Stimulated activated CD8-positive, alpha-beta memory T cell treated with anti-CD3 and anti-CD28 coated beads, Interleukin-4, amount 100 ng/mL, for 48 hours (primary cell): ENCODE results near the gene GALNTL6.
"Not testable (repeated sequence)": the region's sequence is repeated elsewhere in the genome, so short reads cannot be mapped to it uniquely, and the experiment has no call there.

Source experiments
- DNase-seq: peaks from one replicate; pipeline ENCODE4 v3.0.0-alpha.2; 2020

Gene GALNTL6

GRCh38 chr4:172688534-172688933, 875.3 kb downstream of the GALNTL6 start:
- DNase-seq = no peak

DNA sequence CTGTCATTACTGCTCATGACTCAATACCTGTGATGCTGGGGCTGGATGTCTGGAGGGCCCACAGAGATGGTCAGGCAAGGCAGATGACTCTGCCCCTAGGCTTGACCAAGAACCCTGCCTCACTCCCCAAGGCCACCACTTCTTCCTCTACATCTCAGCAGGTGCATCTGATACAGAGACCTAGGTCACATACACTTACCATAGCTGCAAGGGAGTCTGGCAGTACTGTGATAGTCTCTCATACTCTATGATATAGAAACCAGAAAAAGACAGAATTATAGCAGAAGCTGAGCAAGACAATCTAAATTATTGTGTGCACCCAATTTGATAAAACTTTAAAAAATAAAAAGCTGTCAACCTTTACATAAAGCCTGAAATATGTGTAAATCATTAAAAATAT, 878.3 kb downstream of the GALNTL6 start:
- no peak for DNase-seq

- DNase-seq = no peak
Measured at GRCh38 chr4:172692701-172693100, 879.5 kb downstream of the GALNTL6 start.

GRCh38 chr4:172698256-172698655, 885.1 kb downstream of the GALNTL6 start:
- no peak for DNase-seq

DNA sequence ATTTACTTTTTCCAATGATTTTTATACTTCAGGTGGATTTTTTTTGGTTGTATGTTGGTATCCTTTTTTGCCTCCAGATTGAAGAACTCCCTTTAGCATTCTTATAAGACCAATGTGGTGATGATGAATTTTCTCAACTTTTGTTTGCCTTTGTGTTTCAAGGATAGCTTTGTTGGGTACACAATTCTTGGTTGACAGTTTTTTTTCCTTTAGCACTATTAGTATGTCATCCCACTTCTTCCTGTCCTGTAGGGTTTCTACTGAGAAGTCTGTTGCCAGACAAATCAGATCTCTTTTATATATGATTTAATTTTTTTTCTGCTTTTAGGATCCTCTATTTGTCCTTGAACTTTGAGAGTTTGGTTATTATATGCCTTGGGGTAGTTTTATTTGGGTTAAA, 892.4 kb downstream of the GALNTL6 start:
- DNase-seq = no peak

GRCh38 chr4:172706000-172706399, 892.8 kb downstream of the GALNTL6 start:
- no peak for DNase-seq

- DNase-seq = no peak
Measured at GRCh38 chr4:172707622-172708021, 894.4 kb downstream of the GALNTL6 start.

DNA sequence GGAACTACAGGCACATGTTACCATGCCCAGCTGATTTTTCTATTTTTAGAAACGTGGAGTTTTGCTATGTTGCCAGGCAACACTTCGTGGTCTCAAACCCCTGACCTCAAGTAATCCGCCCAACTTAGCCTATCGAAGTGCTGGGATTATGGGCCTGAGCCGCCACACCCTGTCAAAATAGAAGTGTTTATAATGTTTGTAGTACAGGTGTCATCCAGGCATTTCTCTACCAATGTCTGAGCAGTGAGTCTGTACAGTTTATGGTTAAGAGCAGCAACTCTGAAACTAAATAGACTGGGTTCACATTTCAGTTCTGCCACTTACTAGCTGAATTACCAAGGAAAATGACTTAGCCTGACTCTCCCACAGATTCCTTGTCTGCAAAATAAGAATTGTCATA, 895.0 kb downstream of the GALNTL6 start:
- no peak for DNase-seq

- no peak for DNase-seq
Measured at GRCh38 chr4:172709376-172709775, 896.2 kb downstream of the GALNTL6 start.

DNA sequence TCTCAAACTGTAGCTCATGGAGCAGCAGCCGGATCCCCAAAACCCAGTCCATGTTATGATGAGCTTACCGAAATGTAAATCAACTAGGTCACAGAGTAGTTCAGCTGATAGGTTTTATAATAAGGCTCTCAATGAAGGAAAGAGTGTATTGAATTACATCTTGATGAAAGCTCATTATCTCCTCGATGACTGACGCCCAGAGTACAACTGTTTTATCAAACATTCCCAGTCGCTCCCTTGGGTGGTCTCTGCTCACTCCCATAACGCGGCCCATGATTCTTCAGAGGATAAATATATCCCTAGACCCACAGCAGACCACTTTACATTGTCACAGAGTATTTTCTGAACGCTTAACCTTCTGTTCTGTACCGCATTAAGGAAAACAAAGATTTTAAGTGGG, 903.1 kb downstream of the GALNTL6 start:
- DNase-seq = no peak

DNA sequence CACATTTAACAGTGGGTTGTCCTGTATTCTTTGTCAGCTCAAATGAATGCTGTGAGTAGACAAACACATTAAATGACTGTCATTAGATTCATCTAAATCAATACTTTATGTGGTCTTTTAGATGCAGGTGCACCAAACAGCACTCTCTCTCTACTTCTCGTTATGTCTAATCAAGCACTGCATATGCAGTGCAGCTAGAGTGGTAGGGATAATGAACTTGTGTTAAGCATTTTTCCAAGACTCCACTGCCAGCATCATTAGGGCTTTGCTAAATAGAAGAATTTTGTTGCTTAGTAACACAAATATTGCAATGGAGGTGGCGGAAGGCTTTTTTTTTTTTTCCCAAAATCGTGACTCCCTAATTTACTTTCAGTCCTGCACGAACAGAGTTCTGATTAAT, 908.5 kb downstream of the GALNTL6 start:
- DNase-seq = no peak

DNA sequence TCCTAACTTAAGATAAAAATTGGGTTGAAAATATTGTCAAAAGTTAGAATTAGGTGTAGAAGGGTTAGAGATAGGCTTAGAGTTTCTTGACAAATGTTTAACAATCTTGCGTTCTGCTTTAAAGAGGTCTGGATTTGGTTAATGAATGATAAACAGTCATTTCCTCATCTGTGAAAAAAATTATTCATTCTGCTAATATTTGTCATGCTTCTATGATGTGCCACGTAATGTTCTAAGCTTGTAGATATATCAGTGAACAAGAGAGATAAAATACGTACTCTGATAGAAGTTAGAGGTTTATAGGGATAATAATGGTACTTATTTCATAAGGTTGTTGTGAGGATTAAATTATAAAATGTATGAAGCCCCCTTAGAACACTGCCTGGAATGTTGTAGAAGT, 912.4 kb downstream of the GALNTL6 start:
- DNase-seq = no peak

DNA sequence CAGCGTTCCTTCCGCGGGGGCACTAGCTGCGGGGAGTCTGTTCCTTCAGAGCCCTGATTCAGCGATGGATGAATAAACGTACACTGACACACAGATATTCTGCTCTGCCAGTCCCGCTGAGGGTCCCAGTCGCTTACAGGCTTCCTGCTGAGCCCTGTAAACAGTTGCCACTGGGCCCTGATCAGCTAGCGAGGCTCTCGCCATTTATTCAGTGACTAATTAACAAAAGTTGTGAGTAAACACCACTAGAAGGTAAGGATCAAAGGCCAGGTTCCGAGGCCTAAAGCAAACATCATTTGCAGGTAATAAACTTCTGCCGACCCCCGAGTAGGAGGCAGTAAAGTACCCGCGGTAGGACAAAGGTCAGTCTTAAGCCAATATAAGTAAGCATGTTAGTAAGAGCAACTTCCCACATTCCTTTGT, 912.8 kb downstream of the GALNTL6 start:
- no peak for DNase-seq

DNA sequence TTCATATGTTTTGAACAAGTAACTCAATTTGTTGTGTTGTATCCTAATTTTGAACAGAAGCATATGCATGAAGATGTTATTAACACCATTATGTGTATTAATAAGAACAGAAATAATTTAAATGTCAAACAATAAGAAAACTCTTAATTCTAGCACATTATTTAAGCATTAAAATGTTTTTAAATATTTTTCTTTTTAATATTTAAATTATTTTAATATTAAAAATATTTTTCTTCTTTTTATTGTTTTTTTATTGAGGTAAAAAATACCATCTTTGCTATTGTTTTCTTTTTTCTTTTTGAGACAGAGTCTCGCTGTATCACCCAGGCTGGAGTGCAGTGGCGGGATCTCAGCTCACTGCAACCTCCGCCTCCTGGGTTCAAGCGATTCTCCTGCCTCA, 914.4 kb downstream of the GALNTL6 start:
- DNase-seq = no peak

DNA sequence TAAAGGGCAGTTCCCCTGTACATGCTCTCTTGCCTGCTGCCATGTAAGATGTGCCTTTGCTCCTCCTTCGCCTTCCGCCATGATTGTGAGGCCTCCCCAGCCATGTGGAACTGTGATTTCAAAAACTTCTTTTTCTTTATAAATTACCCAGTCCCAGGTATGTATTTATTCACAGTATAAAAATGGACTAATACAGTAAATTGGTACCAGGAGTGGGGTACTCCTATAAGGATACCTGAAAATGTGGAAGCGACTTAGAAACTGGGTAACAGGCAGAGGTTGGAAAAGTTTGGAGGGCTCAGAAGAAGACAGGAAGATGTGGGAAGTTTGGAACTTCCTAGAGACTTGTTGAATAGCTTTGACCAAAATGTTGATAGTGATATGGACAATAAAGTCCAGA, 920.4 kb downstream of the GALNTL6 start:
- not testable (repeated sequence) for DNase-seq

DNA sequence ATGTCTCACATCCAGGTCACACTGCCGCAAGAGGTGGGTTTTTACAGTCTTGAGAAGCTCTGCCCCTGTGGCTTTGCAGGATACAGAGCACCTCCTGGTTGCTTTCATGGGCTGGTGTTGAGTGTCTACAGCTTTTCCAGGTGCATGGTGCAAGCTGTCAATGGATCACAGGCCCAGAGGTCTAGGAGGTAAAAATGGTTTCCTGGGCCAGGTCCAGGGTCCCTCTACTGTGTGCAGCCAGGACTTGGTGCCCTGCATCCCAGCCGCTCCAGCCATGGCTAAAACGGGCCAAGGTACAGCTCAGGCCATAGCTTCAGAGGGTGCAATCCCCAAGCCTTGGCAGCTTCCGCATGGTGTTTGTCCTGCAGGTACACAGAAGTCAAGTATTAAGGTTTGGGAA, 921.4 kb downstream of the GALNTL6 start:
- DNase-seq = no peak

DNA sequence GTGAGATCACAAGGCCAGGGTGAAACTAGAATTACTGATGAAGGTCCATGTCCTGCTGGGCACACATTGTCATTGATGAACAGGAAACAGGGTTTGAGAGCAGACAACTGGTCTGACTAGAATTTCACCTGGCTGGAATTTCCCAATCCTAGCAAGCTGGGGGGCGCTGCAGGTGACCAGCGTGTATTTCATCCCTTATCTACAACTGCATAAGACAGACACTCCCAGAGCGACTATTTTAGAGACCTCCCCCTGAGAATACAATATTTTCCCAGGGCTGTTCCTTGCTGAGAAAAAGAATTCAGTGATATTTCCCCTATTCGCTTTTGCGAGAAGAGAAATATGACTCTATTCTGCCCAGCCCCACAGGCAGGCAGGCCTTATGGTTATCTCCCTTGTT, 922.8 kb downstream of the GALNTL6 start:
- DNase-seq = no peak

- no peak for DNase-seq
Measured at GRCh38 chr4:172740434-172740833, 927.2 kb downstream of the GALNTL6 start.

GRCh38 chr4:172750910-172751309, 937.7 kb downstream of the GALNTL6 start:
- DNase-seq = no peak

DNA sequence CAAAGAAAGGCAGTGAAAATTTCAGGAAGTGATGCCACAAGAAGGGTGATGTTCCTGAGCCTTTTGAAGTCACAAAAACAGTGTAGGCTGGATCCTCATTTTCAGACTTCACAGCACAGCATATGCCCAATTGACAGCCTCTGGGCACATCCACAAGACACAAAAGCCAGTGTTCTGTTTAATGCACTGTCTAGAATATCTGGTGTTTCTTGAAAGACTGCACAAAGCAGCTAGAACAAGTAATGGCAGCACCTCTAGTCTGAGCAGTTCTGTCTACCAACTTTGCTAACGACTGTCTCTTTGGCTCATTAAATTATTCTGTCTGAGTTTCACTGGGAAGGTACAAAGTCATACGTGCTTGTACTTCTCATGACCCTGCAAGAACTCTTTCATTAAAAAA, 938.3 kb downstream of the GALNTL6 start:
- DNase-seq = no peak

DNA sequence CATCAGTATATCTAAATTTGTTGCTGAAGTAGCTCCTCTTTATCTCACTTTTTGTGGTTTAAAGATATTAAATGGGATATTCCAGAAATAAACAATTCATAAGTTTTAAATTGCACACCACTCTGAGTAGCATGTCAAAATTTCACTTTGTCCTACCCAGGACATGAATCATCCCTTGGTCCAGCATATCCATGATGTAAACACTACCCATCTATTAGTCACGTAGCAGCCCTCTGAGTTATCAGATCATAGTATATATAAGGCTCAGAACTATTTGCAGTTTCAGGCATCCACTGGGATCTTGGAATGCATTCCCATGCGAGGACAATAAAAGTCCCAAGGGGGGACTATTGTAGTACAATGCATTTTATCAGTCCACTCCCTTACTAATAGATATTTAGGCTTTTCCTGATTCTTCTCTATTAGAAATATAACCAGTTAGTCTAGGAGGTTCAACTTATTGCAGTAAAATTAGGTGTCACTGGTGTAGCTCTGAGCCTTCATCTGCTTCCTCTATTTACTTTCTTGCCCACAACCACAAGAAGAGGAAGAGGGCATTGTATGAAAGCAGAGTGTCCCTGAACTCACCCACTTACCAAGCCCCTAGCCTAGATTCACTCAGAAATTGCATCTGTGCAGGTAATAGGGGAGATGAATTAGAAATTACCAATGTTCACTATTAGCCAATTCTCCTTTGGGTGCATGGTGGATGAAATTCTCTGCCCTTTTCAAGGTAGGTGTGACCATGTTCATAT, 945.6 kb downstream of the GALNTL6 start:
- no peak for DNase-seq

DNA sequence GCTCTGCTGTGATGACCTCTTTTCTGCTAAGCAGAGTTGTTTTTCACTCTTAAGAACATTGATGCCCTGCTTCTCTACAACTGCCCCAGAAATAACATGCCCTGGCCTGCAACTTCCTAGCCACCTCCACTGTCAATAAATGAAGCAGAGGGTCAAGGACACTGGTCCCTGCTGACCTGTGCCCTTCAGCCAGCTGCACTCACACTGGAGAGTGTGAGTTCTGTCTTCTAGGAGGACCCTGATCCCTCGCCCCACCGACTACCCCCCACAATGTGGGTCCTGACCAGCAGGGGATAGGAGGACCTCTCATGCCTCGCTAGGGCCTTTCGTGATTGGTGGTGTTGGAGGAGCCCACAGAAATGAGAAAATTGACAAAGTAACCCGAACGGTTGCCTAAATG, 947.3 kb downstream of the GALNTL6 start:
- DNase-seq = no peak

- no peak for DNase-seq
Measured at GRCh38 chr4:172762895-172763294, 949.7 kb downstream of the GALNTL6 start.

- no peak for DNase-seq
Measured at GRCh38 chr4:172770787-172771186, 957.6 kb downstream of the GALNTL6 start.

DNA sequence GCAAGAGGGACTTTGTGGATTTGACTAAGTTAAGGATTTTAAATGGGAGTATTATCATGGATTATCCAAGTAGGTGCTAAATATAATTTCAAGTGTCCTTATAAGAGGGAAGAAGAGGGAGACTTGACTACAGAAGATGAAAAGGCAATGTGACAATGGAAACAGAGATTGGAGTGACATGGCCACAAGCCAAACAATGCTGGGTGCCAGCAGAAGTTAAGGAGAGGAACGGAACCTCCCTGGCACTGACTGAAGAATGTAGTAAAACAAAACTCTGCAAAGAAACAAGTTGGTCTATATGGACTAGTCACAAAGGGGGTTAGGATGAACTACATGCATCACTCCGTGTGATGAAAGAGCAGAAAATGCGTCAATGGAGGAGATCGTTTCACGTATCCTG, 959.6 kb downstream of the GALNTL6 start:
- DNase-seq = no peak
